Adrenal gland (tissue), 12 donors: ENCODE data around the gene FYN. TPM values are rescaled to one million over a fixed set of nuclear protein-coding genes. Genes with fewer than 3 reads are reported as not detected.
A peak's percentile ranks its signal among the peaks of the same experiment; 100 is the strongest.

Experiments
- DNase-seq, 7 donors: peaks; one replicate each; pipeline ENCODE4 v3.0.0-alpha.2; 2019 to 2020
- H3K27ac ChIP-seq, 5 donors: fragments of 200-600 bp; sonication (generic) in 4 of 5; 1 replicate in 3 of 5; 2 replicates in 2 of 5; pipeline versions ENCODE4 v1.5.1 to v1.8.0; 2016 to 2020; ENCODE audit warnings: mild to moderate bottlenecking in 1 of 5
- H3K27me3 ChIP-seq: fragments of 200-600 bp; 2 replicates; pipeline ENCODE4 v1.8.0; 2021
- H3K36me3 ChIP-seq, 2 donors: fragments of 200-600 bp; replicated peaks in 1 of 2; 1 replicate in 1 of 2; 2 replicates in 1 of 2; pipeline versions ENCODE4 v1.5.1 to v1.8.0; 2018 to 2022
- H3K4me1 ChIP-seq, 2 donors: fragments of 200-600 bp; replicated peaks in 1 of 2; 1 replicate in 1 of 2; 2 replicates in 1 of 2; pipeline versions ENCODE4 v1.5.1 to v1.8.0; 2018 to 2021
- H3K4me3 ChIP-seq, 4 donors: fragments of 200-600 bp; sonication (generic) in 3 of 4; one replicate each; pipeline ENCODE4 v1.5.1; 2016 to 2018
- H3K9me3 ChIP-seq, 3 donors: fragments of 200-600 bp; sonication (generic) in 1 of 3; replicated peaks in 1 of 3; 1 replicate in 2 of 3; 2 replicates in 1 of 3; pipeline versions ENCODE4 v1.5.1 to v1.8.0; 2016 to 2021
- POLR2A ChIP-seq, 2 donors: fragments of 450-650 bp; IDR thresholded peaks; one replicate each; pipeline ENCODE4 v1.6.1; 2017; ENCODE audit warnings: antibody characterized with exemption in 2 of 2, mild to moderate bottlenecking in 2 of 2, moderate library complexity in 1 of 2
- WGBS, 4 donors: extraction: QIAGEN DNeasy Blood & Tissue Kit in 2 of 4; methylation state at CpG; one replicate each; pipeline versions ENCODE4 v1.1.5 to v1.1.7; 2013 to 2017; 5-methylcytosine and 5-hydroxymethylcytosine counted together
- intact Hi-C, 2 donors: fragments of 100-400 bp; cut with DNase I; formaldehyde crosslinking; loops; one replicate each; pipeline versions ENCODE4 v1.14.1 to v1.15.0; 2022 to 2023
- polyA plus RNA-seq, 3 donors: library from polyadenylated mRNA; stranded (reverse); fragments of 200-250 nt in 2 of 3; fragments of 350-450 nt in 1 of 3; fragmentation: Illumina TruSeq in 1 of 3; extraction: RNeasy Lipid Tissue Mini Kit (QIAGEN cat#74804) in 1 of 3; gene quantifications; one replicate each; pipeline ENCODE4 v1.2.3, GENCODE V29; 2013 to 2014
- total RNA-seq, 9 donors: library from RNA; depleted of rRNA in 4 of 9; stranded (reverse); fragments of >200 nt in 4 of 9; fragments of 120-200 nt in 1 of 9; fragmentation: NEBNext Ultra II Directional in 1 of 9; extraction: Animal tissue kit (Norgen Biotek cat#: 25700) in 1 of 9; gene quantifications; one replicate each; pipeline versions ENCODE4 v1.1.0 to v1.2.4, GENCODE V29; 2013 to 2023
- TF ChIP-seq, protein P1 (sequence below), 6 experiments: fragments of 450-650 bp in 4 of 6; fragments of 200-600 bp in 2 of 6; sonication (generic) in 1 of 6; IDR thresholded peaks; 1 replicate in 5 of 6; 2 replicates in 1 of 6; pipeline versions ENCODE4 v1.5.1 to v1.8.0; 2016 to 2021; ENCODE audit warnings: antibody characterized with exemption in 6 of 6, mild to moderate bottlenecking in 2 of 6, moderate library complexity in 1 of 6
- donor health status: healthy with polysubstance abuse.
- donor health status: Bipolar disorder and iron deficiency.
- donor health status: DM: yes; HTN: yes; CAD: no.
- donor health status: DM: no; HTN: no; CAD: no.
- donor health status: DM: no; HTN: no; CAD: no.
- donor health status: DM: yes; HTN: yes; CAD: no.

The FYN gene
- total and polyA plus RNA-seq, 12 donors: 10.7 to 36.5 (median 19.8) TPM

- H3K9me3 ChIP-seq: no peaks in the 10 kb centered on the region
- TF ChIP-seq, protein P1, sequence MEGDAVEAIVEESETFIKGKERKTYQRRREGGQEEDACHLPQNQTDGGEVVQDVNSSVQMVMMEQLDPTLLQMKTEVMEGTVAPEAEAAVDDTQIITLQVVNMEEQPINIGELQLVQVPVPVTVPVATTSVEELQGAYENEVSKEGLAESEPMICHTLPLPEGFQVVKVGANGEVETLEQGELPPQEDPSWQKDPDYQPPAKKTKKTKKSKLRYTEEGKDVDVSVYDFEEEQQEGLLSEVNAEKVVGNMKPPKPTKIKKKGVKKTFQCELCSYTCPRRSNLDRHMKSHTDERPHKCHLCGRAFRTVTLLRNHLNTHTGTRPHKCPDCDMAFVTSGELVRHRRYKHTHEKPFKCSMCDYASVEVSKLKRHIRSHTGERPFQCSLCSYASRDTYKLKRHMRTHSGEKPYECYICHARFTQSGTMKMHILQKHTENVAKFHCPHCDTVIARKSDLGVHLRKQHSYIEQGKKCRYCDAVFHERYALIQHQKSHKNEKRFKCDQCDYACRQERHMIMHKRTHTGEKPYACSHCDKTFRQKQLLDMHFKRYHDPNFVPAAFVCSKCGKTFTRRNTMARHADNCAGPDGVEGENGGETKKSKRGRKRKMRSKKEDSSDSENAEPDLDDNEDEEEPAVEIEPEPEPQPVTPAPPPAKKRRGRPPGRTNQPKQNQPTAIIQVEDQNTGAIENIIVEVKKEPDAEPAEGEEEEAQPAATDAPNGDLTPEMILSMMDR (IDR thresholded peaks at IDR 0.05): no peak
- TF ChIP-seq POLR2A (IDR thresholded peaks at IDR 0.05): no peak
- intact Hi-C loops: no loop called here
- H3K4me3 ChIP-seq: no peak overlapping the region
- no peaks in the 10 kb centered on the region for H3K27me3 ChIP-seq
- 78 to 87% (median 81%) methylated on average over 7 of the region's 7 CpGs for WGBS, 4 donors
- no peak for DNase-seq
- no peak overlapping the region for H3K27ac ChIP-seq
- no peaks in the 10 kb centered on the region for H3K36me3 ChIP-seq
- peaks cover 0 to 11% of the 10 kb centered on the region in 2 donors for H3K4me1 ChIP-seq
Measured at GRCh38 chr6:111723412-111723970, 149.8 kb downstream of the FYN start.

- H3K36me3 ChIP-seq: no peaks in the 10 kb centered on the region
- 40 to 60% (median 52%) methylated on average over 3 of the region's 3 CpGs for WGBS, 4 donors
- H3K4me1 ChIP-seq: peaks cover 0 to 11% of the 10 kb centered on the region in 2 donors
- H3K27me3 ChIP-seq: no peaks in the 10 kb centered on the region
- TF ChIP-seq, protein P1 (IDR thresholded peaks at IDR 0.05): no peak
- no peak for TF ChIP-seq POLR2A (IDR thresholded peaks at IDR 0.05)
- no peak overlapping the region for H3K27ac ChIP-seq
- H3K9me3 ChIP-seq: no peaks in the 10 kb centered on the region
- no peak for DNase-seq
- no peak overlapping the region for H3K4me3 ChIP-seq
- intact Hi-C loops: no loop called here
Measured at GRCh38 chr6:111722179-111722731, 151.0 kb downstream of the FYN start.

DNA sequence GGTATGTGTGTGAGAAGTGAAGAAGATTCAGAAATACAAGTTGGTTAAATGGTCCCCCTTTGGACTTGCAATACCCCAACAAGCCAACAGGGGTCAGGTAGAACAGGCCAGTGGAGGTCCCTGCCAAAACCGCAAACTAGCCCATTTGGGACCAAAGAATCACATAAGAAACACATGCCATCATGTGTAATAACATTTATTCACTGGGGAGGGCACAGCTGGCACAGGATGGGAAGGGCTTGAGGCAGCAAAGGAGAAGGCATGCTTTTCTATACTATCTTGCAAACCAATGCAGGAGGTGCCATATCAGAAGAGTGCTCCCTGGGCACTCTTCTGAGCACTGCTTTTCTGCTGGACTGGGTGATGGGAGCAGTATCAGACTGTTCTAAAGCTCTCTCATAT, 151.5 kb downstream of the FYN start:
- H3K27ac ChIP-seq: no peak overlapping the region

GRCh38 chr6:111720931-111721496, 152.2 kb downstream of the FYN start:
- H3K36me3 ChIP-seq: no peaks in the 10 kb centered on the region
- DNase-seq: no peak
- H3K4me1 ChIP-seq: peaks cover 0 to 11% of the 10 kb centered on the region in 2 donors
- no peak for TF ChIP-seq POLR2A (IDR thresholded peaks at IDR 0.05)
- TF ChIP-seq, protein P1 (IDR thresholded peaks at IDR 0.05): no peak
- H3K27ac ChIP-seq: no peak overlapping the region
- no peak overlapping the region for H3K4me3 ChIP-seq
- no peaks in the 10 kb centered on the region for H3K27me3 ChIP-seq
- H3K9me3 ChIP-seq: no peaks in the 10 kb centered on the region
- intact Hi-C loops: no loop called here
- WGBS, 4 donors: 68 to 75% (median 71%) methylated on average over 12 of the region's 12 CpGs

More for the DNA sequence above, 151.5 kb downstream of the FYN start:
- peak in 2 of 7 donors; percentile 37 to 47 for DNase-seq
- H3K4me3 ChIP-seq: no peak overlapping the region
- no peaks in the 10 kb centered on the region for H3K9me3 ChIP-seq
- no peaks in the 10 kb centered on the region for H3K27me3 ChIP-seq
- H3K36me3 ChIP-seq: no peaks in the 10 kb centered on the region
- H3K4me1 ChIP-seq: peaks cover 0 to 11% of the 10 kb centered on the region in 2 donors
- TF ChIP-seq, protein P1 (IDR thresholded peaks at IDR 0.05): peak in 5 of 6 experiments; percentile 5 to 48 (median 46)
- TF ChIP-seq POLR2A (IDR thresholded peaks at IDR 0.05): no peak
- 68 to 88% (median 82%) methylated on average over 1 of the region's 1 CpG for WGBS, 4 donors
- intact Hi-C loops: no loop called here
